COLO668 (cell line): ENCODE measurements around the gene SNAI3.

Experiments
- DNase-seq: peaks from one replicate; lab custom pipeline; 2025; ENCODE audit not compliant: unreplicated experiment; lab: John Stamatoyannopoulos, UW

SNAI3 gene

DNA sequence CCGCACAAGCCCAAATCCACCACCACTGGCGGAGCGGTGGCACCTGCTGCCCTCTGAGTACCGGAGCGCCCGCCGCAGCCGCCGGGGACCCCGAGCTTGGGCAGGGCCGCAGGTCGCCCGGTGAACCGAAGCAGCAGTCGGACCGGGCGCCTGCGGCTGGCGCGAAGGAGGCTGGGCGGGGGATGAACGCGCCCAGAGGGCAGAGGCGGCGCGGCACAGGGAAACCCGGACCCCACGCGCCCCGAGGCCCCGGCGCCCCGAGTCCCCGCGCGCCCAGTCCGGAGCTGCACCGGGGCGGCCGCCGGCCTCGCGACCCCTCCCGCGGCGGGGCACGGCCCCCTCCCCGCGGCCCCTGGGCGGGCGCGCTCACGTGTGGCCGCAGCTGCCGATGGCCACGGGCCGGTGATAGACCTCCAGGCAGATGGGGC, 19.5 kb upstream of the SNAI3 start:
- peak; percentile 51 for DNase-seq

DNA sequence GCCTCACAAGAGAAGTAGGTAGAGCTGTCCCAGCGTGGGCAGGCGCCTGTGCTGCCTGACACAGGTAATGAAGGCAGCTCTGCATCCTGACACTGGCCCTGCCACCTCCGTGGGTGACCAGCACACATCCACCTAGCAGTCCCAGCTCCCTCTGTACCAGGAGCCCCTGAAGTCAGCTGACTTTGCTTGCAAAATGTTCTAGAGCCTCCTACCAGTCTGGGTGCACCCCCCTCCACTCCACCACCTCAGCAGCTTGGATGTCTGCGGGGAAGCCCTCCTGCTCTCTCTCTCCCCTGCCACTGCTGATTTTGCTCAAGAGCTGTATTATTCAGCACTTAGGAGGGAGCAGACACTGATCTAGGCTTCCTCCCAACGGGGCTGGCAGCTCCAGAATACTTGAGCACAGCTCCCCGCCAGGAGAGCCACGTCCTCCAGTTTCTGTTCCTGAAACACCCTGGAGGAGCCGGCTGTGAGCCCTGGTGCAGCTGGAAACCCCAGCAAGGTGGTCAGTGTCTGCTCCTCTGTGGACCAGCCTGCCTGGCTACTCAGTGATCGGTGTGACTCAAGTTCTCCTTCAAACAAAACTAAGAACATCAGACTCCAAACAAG, 18.9 kb upstream of the SNAI3 start:
- DNase-seq = no peak

DNA sequence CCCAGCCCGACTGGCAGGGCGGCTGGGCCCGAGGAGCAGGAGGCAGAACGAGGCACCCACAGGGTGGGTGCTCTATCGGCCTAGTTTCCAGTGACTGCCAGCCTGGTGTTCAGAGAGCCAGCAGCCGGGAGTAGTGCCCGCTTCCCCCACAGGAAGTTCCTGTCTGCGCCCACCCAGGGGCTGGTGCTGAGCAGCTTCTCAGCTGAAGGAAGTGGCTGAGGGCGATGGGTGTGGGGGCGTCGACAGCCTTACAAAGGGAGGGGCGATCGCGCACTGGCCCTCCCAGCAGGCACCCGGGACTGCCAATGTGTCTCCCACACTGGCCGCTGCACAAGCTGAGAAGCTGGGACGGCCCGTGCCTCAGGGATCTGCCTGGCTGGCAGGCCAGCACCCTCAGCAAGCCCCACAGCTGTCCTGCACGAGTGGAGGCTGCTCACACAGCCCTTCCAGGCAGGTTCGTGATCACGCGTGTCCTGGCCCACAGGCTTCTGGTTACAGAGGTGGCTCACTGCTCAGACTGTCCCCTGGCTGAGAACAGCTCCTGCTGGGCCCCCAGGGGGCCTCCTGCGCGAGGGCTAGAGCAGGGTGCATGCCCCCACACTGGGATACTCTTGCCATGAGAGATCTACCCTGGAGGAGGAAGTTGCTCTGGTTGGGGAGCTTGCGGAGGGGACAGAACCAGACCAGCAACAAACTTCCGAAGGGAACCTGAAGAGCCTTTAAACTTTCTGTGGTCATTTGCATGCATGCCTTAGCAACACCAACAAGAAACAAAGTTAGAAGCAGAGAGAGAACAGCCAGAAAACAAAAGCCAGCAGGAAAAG, 17.4 kb upstream of the SNAI3 start:
- no peak for DNase-seq

DNA sequence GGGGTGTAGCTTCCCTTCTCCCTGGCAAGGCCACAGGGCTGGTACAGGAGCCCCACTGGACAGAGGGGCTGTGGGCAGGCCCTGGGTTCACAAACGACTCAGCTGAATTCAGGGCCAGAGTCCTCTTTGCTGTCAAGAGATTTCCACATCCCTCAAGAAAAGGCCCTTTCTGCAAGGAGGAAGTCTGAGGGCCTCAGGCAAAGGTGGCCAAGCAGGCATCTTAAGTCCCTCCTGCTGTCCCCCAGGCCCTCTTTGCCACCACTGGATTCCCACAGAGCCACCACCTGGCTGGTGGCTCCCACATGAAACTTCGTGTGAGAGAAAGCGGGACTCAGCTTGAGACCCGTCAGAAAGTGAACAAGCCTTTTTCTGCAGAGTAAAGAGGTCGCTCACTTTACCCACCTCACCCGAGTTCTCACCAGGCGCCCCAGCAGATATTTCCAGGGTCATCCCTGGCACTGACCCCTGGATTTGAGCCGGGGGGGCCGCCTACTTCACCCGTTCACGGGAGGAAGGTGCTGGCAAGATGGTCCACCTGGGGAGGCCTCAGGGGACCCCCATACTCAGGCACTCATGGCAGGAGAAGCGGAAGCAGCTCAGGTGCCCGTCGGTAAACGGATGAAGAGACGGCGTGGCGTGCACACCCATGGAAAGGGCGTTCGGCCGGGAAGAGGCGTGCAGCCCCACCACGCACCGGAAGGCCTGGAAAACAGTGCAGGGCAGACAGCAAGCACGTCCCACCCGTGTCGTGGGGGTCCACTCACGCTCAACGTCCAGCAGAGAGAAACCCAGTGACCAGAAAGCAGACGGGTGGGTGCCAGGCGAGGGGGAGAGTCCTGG, 16.3 kb upstream of the SNAI3 start:
- no peak for DNase-seq

DNA sequence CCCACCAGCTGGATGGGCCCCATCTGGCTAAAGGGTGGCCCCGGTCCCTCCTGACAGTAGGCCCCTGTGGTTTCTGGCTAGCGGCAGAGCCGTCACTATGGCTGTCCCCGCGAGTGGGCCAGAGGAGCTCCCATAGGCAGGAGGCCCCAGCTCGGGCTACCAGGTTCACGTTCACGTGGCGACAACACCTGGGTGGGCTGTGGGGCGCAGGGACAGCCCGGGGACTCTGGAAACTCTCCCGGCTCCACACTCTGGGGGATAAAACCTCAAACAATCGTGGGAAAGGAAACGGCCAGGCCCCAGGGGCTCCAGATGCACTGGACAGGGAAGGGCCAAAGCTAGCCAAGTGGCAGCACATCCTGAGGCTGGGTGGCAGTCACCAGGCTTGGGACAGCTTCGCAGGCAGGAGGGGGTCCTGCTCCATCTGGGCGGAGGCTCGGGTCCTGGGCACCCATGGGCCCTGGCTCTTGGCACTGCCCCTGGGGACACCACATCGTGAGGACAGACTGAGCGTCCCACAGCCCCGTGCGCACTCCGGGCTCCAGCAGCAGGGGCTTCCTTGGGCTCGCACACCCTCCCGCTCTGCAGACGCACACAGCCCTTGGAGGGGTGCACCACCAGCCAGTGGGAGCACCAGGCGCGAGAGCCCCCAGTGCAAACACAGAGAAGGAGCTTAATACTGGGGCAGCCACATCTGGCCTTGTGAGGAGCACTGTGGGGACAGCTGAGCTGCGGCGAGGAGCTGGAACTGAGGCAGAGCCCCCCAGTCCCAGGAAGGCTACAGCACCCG, 15.5 kb upstream of the SNAI3 start:
- DNase-seq = no peak

DNA sequence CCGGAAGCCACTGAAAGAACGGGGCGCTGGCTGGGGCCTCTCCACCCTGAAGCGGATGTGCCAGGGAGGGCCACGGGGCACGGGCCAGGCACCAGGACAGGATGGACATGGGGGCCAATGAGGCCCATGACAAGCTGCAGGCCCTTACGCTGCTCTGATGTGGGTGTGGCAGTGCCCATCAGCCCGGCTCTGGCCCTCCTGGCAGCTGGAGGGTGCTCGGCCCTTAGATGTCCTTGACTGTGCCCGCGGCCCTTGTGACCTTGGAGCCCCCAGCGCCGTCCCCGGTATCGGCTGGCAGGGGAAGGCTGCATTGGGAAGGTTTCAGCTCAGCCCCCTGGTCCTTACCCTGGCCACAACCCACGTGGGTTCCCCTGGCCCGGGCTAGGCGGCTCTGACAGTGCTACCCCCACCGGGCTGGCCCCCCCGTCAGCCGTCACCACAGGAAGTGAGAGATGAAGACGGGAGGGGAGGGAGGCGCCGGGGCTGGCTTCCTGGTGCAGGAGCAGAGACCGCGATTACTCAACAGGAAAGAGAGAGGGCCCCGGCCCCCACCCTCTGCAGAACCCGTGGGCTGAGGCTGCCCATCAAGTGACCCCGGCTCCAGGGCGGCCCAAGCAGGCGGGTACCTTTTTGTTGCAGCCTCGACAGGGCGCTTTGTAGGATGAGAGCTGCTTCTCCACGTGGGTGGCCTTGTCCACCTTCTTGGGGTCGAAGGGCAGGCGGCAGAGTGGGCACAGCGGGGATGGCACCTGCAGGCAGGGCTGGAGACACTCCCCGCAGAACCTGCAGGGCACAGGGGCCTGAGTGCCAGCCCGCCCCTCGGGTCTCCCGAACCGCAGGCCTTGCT, 14.6 kb upstream of the SNAI3 start:
- no peak for DNase-seq

DNA sequence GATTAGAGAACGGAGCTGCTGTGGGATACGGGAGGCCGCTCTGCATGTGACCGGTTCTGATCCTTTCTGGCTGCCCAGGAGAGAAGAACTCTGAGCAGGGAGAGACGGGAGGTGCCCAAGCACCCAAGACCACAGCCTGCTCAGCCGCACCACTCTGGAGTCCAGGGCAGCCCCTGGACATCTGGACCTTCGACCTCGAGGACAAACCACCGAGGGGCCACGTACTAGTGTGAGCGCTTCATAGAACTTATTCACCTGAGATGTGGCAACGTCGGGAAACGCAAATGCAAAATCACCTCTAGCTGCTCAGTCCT, 14.0 kb upstream of the SNAI3 start:
- DNase-seq = no peak

DNA sequence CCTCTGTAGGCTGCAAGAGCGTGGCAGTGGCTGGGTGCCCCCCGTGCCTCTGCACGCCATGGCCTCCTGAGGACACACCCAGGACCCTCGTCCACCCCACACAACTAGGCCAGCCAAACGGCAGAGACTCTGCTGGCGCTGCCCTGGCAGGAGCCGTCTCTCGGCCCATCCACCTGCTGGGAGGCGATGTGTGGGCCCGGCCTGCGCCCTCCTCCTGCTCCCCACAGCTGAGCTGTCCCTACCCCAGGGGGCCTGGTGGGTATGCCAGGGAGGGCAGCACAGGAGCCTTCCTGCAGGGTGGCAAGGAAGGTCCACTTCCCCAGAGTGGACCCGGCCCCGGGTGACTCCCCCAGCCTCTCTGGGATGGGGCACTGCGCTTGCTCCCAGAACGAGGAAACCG, 12.9 kb upstream of the SNAI3 start:
- DNase-seq = no peak

DNA sequence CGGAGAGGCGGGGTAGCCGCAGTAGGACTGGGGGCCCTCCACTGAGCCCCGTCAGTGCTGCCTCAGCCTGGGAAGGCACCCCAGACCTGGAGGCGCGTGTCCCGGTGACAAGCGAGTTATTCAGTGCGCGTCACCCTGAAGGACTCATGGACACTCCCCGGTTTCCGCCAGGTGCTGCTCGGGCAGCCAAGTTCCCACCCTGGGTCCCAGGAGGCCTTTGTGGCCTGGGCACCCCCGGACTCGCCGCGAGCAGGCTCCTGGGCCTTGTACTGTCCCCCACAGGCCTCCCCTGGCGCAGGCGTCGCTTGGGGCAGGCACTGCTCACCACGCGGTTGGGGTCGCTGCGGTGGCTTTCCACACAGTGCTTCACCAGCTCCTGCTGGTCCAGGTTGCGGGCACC, 12.3 kb upstream of the SNAI3 start:
- DNase-seq = no peak

DNA sequence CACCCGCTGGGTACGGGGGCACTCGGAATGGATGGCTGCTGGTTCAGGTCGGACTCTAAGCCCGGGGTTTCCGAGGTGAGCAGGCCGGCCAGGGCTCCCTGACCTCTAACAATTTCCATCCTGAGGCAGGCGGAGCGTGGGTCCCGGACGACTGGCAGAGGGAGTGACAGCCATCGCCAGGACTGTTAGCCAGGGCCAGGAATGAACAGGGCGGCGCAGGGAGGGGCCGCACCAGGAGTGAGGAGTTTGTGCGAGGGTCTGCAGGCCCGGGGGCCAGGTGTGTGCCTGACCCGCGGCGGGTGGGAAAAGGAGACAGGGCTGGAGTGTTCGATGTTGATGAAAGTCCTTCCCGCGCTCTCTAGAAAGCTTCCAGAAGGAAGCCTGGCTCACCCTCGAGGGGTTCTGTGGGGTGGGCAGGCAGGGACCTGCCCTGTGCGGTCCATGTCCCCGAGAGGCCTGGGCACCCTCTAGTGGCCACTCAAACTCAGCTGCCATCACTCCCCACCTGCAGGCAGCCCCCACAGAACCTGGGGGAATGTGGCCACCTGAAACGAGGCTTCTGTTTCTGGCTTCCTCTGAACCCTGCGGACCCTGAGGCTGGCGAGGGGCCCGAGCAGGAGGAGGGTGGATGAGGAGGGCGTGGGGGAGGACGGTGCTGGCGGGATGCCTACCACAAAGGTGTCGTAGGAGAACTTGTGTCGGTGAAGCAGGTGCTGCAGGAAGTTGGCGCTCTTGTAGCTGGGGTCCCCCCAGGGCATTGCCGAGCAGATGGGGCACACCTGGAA, 11.7 kb upstream of the SNAI3 start:
- DNase-seq = peak; percentile 14

DNA sequence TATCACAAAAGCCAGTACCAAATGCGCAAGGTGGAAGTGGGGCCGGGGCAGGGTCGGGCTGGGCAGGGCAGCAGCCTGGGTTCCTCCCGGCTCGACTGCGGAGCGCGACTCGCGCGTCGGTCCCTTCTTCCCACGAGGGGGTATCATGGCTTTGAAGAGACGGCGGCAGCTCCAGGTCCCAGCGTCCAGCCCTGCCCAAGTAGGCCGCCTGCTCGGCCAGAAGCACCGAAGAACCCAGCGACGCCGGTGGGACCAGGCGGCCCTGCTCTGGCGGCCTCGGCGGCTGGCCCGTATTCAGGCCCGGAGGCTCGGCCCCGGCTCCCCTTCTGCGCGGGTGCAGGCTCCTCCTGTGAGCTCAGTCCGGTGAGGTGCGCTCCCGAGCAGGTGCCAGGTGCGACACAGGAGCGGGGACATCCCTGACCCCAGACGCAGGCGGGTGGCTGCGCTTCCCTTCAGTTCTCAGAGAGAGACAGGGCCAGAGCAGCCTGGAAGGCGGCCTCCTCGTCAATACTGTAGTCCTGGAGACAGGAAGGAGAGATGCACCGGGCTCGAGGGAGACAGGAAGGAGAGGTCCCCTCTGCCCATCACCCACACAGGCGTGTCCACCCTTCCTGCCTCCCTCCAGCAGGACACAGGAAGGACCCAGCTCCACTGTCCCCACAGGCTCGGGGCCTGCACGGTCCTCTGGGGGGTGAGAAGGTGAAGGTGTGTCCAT, 11.0 kb upstream of the SNAI3 start:
- no peak for DNase-seq

DNA sequence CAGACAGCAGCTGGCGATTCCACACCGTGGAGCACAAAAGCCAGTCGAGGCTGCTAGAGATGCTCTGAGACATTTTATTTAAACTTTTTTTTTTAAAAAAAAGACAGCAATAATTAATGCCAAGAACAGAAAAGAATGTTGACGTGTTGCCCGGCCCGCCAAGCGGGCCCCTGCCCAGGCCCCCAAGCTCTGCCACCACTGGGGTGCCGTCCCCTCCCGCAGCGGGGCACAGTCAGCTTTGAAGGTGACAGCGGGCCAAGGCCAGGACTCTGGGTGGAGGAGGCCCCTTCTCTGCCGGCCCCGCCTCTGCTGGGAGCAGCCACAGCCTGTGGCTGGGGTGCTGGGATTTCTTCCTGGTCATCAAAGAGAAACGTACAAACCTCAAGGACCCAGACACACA, 10.1 kb upstream of the SNAI3 start:
- DNase-seq = no peak

DNA sequence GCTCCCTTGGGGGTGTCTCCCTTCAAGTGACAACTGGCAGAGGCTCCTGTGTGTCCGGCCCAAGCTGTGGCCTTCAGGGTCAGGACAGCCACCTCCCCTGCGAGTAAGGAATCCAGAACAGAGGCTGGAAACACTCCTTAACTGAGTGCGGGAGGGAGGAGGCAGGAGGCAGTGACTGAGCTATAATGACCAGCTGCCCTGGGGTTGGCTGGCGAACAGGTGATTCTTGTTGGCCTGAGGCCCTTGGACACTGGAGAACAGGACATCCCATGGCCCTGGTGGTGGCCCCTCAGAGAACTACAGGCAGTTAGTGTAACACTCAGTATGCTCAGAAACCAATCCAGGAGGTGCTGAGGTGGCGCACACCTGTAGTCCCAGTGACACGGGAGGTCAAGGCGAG, 9.4 kb upstream of the SNAI3 start:
- no peak for DNase-seq

DNA sequence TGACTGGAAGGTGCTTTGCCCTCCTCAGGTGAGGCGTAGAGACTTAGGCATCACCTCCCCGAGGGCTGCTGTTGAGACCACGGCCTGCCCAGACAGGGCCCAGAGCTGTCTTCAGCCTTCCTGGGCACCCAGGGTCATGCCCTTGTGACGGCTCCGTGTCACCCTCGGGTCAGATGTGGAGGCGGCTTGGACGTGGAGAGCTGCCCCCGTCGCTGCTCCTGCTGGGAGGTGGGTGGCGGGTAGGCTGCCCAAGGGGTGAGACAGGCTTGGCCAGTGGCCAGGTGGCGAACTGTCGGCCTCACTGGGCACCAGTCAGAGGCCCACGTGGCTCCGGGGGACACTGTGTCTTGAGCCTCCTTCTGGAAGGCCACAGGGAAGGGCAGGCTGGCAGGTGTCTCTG, 8.9 kb upstream of the SNAI3 start:
- DNase-seq = no peak

DNA sequence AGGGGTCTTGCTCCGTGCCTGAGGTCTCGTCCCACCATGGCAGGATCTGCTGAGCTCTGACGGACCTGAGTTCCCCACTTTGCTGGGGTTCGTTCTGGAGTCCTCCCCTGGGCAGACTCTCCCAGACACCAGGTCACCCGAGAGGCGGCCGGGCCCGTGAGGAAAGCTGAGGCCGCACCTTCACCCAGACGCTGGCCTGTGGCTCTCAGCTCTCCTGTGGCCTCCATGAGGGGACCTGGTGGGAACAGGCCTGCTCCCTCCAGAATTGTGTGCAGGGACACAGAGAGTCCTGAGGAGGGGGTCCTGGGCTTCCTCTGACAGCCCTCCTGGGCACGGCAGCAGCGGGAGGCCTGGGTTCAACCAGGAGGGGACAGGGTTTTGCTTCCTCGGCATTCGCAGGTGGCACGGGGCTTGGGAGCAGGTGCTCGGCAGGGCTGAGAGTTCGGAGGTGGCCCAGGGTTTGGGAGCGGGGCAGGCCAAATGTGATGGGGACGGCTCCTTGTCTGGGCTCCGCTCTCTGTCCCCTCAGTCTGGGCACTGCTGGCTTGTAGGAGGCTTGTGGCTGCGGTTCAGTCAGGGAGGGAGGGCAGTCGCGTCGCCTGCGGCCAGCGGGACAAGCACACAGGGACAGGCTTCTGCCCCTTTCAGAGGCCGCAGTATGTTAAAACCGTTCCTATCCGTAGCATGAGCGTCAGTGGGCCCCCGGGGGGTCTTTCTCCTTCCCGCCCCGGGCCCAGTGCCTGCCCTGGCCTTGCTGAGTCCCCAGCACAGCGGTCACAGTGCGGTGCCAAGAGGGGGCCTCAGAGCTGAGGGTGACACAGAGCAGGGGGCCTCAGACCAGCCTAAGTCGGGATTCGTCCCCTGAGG, 8.1 kb upstream of the SNAI3 start:
- DNase-seq = no peak

DNA sequence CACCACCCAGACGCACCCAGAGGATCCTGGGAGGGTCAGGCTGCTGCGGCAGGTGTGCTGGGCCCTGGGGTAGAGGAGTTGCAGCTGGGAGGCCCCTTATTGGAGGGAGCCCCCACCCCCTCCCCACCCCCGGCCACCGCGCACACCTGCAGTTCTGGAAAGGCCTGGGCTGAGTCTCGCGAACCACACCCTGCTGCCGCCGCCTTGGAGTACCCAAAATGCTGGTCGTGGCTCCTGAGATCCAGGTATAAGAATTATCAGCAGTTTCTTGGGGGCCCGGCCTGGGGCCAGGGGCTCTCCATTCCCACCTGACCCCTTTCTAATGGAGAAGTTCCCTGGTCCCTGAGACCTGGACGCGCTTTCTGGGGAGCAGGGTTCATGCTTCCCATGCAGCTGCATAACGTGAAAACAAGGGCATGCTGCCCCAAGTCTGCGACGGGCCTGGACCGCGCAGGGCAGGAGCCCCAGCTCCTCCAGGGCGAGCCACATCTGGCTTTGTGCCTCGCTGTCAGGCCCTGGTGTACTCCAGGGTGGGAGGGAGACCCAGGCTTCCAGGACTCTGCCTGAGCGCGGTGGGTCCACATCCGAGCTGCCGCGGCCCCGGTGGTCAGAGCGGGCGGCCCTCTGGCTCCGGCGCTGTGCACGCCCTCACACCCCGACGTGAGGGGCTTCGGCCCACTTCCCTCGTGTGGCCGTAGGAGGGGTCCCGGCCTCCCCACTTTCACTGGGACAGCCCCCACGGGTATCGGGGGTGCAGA, 7.3 kb upstream of the SNAI3 start:
- DNase-seq = peak; percentile 31

DNA sequence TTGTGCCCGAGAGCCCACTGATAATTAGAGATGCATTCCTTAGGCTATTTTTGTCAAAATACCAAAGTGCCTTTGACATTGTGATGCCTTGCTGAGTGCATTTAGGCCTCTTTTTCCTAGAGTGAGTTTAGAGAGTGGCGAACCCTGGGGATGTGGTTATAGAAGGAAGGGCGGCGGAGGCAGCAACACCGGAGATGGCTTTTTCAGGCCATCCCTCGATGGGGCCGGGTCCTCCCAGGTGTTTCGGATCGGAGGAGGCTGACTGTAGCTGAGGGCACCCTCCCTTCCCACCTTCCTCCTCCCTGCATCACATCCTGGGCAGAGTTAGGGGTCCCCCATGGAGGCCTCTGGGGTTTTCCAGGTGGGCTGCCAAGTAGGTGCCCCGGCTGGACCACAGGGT, 6.6 kb upstream of the SNAI3 start:
- DNase-seq = no peak
